ENCODE results near the gene SYVN1. TPM values are rescaled to one million over a fixed set of nuclear protein-coding genes. Genes with fewer than 3 reads are reported as not detected.

The SYVN1 gene
- total and polyA plus RNA-seq, 12 donors: 22.2 to 34.0 (median 26.1) TPM

- Histone ChIP-seq H3K9me3 (no peaks in the 10 kb centered on the region), H3K4me1 (peaks cover 0 to 21% (median 7%) of the 10 kb centered on the region in 9 donors), H3K27me3 (no peaks in the 10 kb centered on the region), H3K36me3 (peaks cover 0 to 16% (median 0%) of the 10 kb centered on the region in 9 donors), H3K27ac (no peak overlapping the region), H3K4me3 (no peak overlapping the region)
- intact Hi-C loops (cut with DNase I): no loop called here
- ATAC-seq (no peak), DNase-seq (no peak)
- TF ChIP-seq CTCF (IDR thresholded peaks at IDR 0.05): no peak
- 88 to 93% methylated on average over 9 of the region's 9 CpGs for WGBS, 2 donors
Measured at GRCh38 chr11:65078786-65079342, 55.5 kb downstream of the SYVN1 start.

GRCh38 chr11:65078151-65078550, 56.2 kb downstream of the SYVN1 start:
- ATAC-seq (peak in 3 of 8 donors; percentile 38 to 62 (median 40)), DNase-seq (peak in 1 of 2 donors; percentile 34)
- peak in 8 of 9 donors; percentile 34 to 64 (median 46) for TF ChIP-seq CTCF (IDR thresholded peaks at IDR 0.05)
- intact Hi-C loops (cut with DNase I): no loop called here
- H3K4me1 ChIP-seq: peaks cover 0 to 15% (median under 1%) of the 10 kb centered on the region in 9 donors
- H3K9me3 ChIP-seq: no peaks in the 10 kb centered on the region
- H3K27me3 ChIP-seq: no peaks in the 10 kb centered on the region
- H3K36me3 ChIP-seq: peaks cover 0 to 16% (median 0%) of the 10 kb centered on the region in 9 donors
- no peak overlapping the region for H3K4me3 ChIP-seq
- H3K27ac ChIP-seq: no peak overlapping the region
- 64 to 70% methylated on average over 3 of the region's 3 CpGs for WGBS, 2 donors

- Histone ChIP-seq H3K4me3 (no peak overlapping the region), H3K9me3 (no peaks in the 10 kb centered on the region), H3K4me1 (peaks cover 0 to 10% (median 0%) of the 10 kb centered on the region in 9 donors), H3K36me3 (peaks cover 0 to 16% (median 0%) of the 10 kb centered on the region in 9 donors), H3K27ac (no peak overlapping the region), H3K27me3 (no peaks in the 10 kb centered on the region)
- no peak for TF ChIP-seq CTCF (IDR thresholded peaks at IDR 0.05)
- intact Hi-C loops (cut with DNase I): no loop called here
- 82 to 84% methylated on average over 4 of the region's 4 CpGs for WGBS, 2 donors
- ATAC-seq (no peak), DNase-seq (no peak)
Measured at GRCh38 chr11:65077451-65077850, 56.9 kb downstream of the SYVN1 start.

Small RNAs within 50 kb of the gene (microRNA-seq; reads per million reads assigned to microRNA genes)
- gene MIR6751: 0 reads per million in 2 donors

Other genes with a start within 250 kb of the SYVN1 start
- gene ATG2A, start 217.3 kb downstream of the SYVN1 start, total RNA-seq: 10 to 100 TPM; 12.4 to 17.7 (median 16.0) TPM
- 10 to 100 TPM; 14.8 to 18.6 TPM for gene ATG2A, start 217.3 kb downstream of the SYVN1 start, polyA plus RNA-seq
- gene PPP2R5B, start 209.8 kb downstream of the SYVN1 start, total RNA-seq: 10 to 100 TPM; 13.4 to 29.8 (median 20.4) TPM
- gene PPP2R5B, start 209.8 kb downstream of the SYVN1 start, polyA plus RNA-seq: 10 to 100 TPM; 26.6 to 30.8 TPM
- not detected for gene GPHA2, start 198.6 kb downstream of the SYVN1 start, total RNA-seq
- not detected for gene GPHA2, start 198.6 kb downstream of the SYVN1 start, polyA plus RNA-seq
- not detected for gene MAJIN, start 162.4 kb downstream of the SYVN1 start, total RNA-seq
- gene MAJIN, start 162.4 kb downstream of the SYVN1 start, polyA plus RNA-seq: not detected
- gene BATF2, start 137.5 kb downstream of the SYVN1 start, total RNA-seq: 10 to 100 TPM in 1 of 10 donors, 1 to 10 TPM in 8, under 1 TPM in 1; 0.66 to 31.8 (median 1.7) TPM
- 1 to 10 TPM; 2.1 to 2.9 TPM for gene BATF2, start 137.5 kb downstream of the SYVN1 start, polyA plus RNA-seq
- 100 to 1,000 TPM in 9 of 10 donors, 10 to 100 TPM in 1; 92.6 to 144 (median 117) TPM for gene ARL2, start 120.4 kb downstream of the SYVN1 start, total RNA-seq
- gene ARL2, start 120.4 kb downstream of the SYVN1 start, polyA plus RNA-seq: 100 to 1,000 TPM; 115 to 157 TPM
- gene SNX15, start 107.1 kb downstream of the SYVN1 start, total RNA-seq: 10 to 100 TPM; 11.4 to 21.8 (median 15.2) TPM
- 10 to 100 TPM; 14.7 to 23.2 TPM for gene SNX15, start 107.1 kb downstream of the SYVN1 start, polyA plus RNA-seq
- 1 to 10 TPM; 3.8 to 9.3 (median 4.8) TPM for gene SAC3D1, start 93.3 kb downstream of the SYVN1 start, total RNA-seq
- 10 to 100 TPM in 1 of 2 donors, 1 to 10 TPM in 1; 4.7 to 17.3 TPM for gene SAC3D1, start 93.3 kb downstream of the SYVN1 start, polyA plus RNA-seq
- 1 to 10 TPM; 2.1 to 6.8 (median 3.7) TPM for gene NAALADL1, start 76.0 kb downstream of the SYVN1 start, total RNA-seq
- 1 to 10 TPM; 8.1 to 9.1 TPM for gene NAALADL1, start 76.0 kb downstream of the SYVN1 start, polyA plus RNA-seq
- gene CDCA5, start 50.5 kb downstream of the SYVN1 start, total RNA-seq: 1 to 10 TPM in 5 of 10 donors, under 1 TPM in 5; 0.50 to 5.3 (median 1.0) TPM
- gene CDCA5, start 50.5 kb downstream of the SYVN1 start, polyA plus RNA-seq: under 1 TPM; 0.45 to 0.80 TPM
- gene ZFPL1, start 50.3 kb downstream of the SYVN1 start, total RNA-seq: 10 to 100 TPM; 21.5 to 27.7 (median 24.8) TPM
- 10 to 100 TPM; 32.8 to 49.2 TPM for gene ZFPL1, start 50.3 kb downstream of the SYVN1 start, polyA plus RNA-seq
- gene VPS51, start 38.3 kb downstream of the SYVN1 start, total RNA-seq: 100 to 1,000 TPM in 6 of 10 donors, 10 to 100 TPM in 4; 79.2 to 123 (median 100) TPM
- 100 to 1,000 TPM in 1 of 2 donors, 10 to 100 TPM in 1; 85.2 to 102 TPM for gene VPS51, start 38.3 kb downstream of the SYVN1 start, polyA plus RNA-seq
- gene TM7SF2, start 22.6 kb downstream of the SYVN1 start, total RNA-seq: 10 to 100 TPM; 38.1 to 87.8 (median 69.5) TPM
- gene TM7SF2, start 22.6 kb downstream of the SYVN1 start, polyA plus RNA-seq: 10 to 100 TPM; 18.5 to 83.6 TPM
- 1 to 10 TPM; 4.3 to 8.3 (median 6.5) TPM for gene ZNHIT2, start 16.8 kb downstream of the SYVN1 start, total RNA-seq
- gene ZNHIT2, start 16.8 kb downstream of the SYVN1 start, polyA plus RNA-seq: 10 to 100 TPM; 16.5 to 17.5 TPM
- gene FAU, start 12.4 kb downstream of the SYVN1 start, total RNA-seq: 100 to 1,000 TPM; 536 to 674 (median 617) TPM
- 1,000 to 10,000 TPM; 1,297 to 1,540 TPM for gene FAU, start 12.4 kb downstream of the SYVN1 start, polyA plus RNA-seq
- gene MRPL49, start 12.2 kb downstream of the SYVN1 start, total RNA-seq: 10 to 100 TPM; 33.8 to 44.8 (median 39.9) TPM
- gene MRPL49, start 12.2 kb downstream of the SYVN1 start, polyA plus RNA-seq: 10 to 100 TPM in 1 of 2 donors, 1 to 10 TPM in 1; 6.4 to 39.0 TPM
- gene SPDYC, start 35.7 kb upstream of the SYVN1 start, total RNA-seq: not detected
- gene SPDYC, start 35.7 kb upstream of the SYVN1 start, polyA plus RNA-seq: not detected
- gene CAPN1, start 47.4 kb upstream of the SYVN1 start, total RNA-seq: 100 to 1,000 TPM in 1 of 10 donors, 10 to 100 TPM in 9; 61.6 to 110 (median 82.0) TPM
- 10 to 100 TPM; 85.0 to 89.3 TPM for gene CAPN1, start 47.4 kb upstream of the SYVN1 start, polyA plus RNA-seq
- 1 to 10 TPM; 2.3 to 7.3 (median 3.8) TPM for gene POLA2, start 127.4 kb upstream of the SYVN1 start, total RNA-seq
- 1 to 10 TPM; 8.6 to 9.4 TPM for gene POLA2, start 127.4 kb upstream of the SYVN1 start, polyA plus RNA-seq
- gene CDC42EP2, start 180.3 kb upstream of the SYVN1 start, total RNA-seq: 10 to 100 TPM in 4 of 10 donors, 1 to 10 TPM in 6; 3.9 to 21.9 (median 9.0) TPM
- gene CDC42EP2, start 180.3 kb upstream of the SYVN1 start, polyA plus RNA-seq: 10 to 100 TPM; 13.2 to 21.1 TPM
- gene DPF2, start 199.3 kb upstream of the SYVN1 start, total RNA-seq: 10 to 100 TPM; 37.4 to 63.4 (median 50.6) TPM
- 10 to 100 TPM; 24.9 to 32.6 TPM for gene DPF2, start 199.3 kb upstream of the SYVN1 start, polyA plus RNA-seq
- gene TIGD3, start 220.2 kb upstream of the SYVN1 start, total RNA-seq: under 1 TPM in 8 of 10 donors, not detected in 2; 0.11 to 0.87 (median 0.33) TPM
- under 1 TPM; 0.19 to 0.80 TPM for gene TIGD3, start 220.2 kb upstream of the SYVN1 start, polyA plus RNA-seq
- gene SLC25A45, start 248.1 kb upstream of the SYVN1 start, total RNA-seq: 10 to 100 TPM in 1 of 10 donors, 1 to 10 TPM in 9; 4.6 to 12.2 (median 8.3) TPM
- gene SLC25A45, start 248.1 kb upstream of the SYVN1 start, polyA plus RNA-seq: 10 to 100 TPM in 1 of 2 donors, 1 to 10 TPM in 1; 3.1 to 10.7 TPM

Data from heart right ventricle (tissue), 16 donors.